Right renal pelvis (tissue), 4 donors: ENCODE results near the gene HYOU1. TPM values are rescaled to one million over a fixed set of nuclear protein-coding genes. Genes with fewer than 3 reads are reported as not detected.
A peak's percentile ranks its signal among the peaks of the same experiment; 100 is the strongest.
"Not testable (repeated sequence)": the region's sequence is repeated elsewhere in the genome, so short reads cannot be mapped to it uniquely, and the experiment has no call there.

Experiments
- DNase-seq, 4 donors: peaks; one replicate each; pipeline ENCODE4 v3.0.0-alpha.2; 2013; ENCODE audit warnings: low read depth in 4 of 4, low spot score in 3 of 4, missing footprints in 1 of 4
- polyA plus RNA-seq, 4 donors: library from polyadenylated mRNA; unstranded; fragments of 120-200 nt; gene quantifications; one replicate each; pipeline ENCODE4 v1.2.1, GENCODE V29; 2013; ENCODE audit not compliant: insufficient read length in 4 of 4

The HYOU1 gene
- polyA plus RNA-seq, 4 donors = 111 to 133 (median 122) TPM

DNA sequence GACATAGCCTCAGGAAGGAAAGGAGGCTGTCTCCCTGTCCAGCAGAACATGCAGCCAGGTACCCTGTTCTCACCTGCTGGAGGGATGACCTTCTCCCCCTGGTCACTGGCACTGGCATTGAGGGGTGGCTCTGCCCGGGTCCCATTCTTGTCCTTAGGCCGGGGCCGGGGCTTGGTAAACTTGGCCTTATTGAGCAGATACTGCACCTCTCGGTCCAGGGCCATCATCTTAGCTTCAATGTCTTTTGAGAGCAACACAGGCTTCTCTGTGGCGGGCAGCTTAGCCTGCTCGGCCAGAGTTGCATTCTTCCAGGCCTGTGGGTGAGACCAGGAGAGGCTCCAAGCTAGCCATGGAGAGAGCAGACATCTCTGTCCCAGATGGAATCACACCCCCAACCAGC lies 10.5 kb downstream of the HYOU1 start:
- no peak for DNase-seq

DNA sequence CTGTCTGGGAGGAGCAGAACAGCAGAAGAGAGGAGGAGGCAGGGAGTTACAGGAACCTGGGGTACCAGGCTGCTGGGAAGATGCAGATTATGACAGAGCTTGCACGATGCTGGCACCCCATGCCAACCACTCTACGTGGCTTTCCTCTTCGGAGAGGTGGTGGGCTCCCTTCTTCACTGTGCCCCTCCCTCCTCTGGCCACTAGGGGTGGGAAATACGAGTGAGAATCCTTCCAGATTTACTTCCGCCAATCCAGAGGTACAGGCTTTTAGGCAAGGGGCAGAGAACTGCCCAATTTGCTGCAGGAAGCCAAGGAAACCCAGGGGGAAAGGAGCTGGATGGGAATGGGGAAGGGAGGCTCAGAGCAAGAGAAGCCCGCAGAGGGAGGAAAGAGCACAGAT lies 12.3 kb downstream of the HYOU1 start:
- DNase-seq = no peak

DNA sequence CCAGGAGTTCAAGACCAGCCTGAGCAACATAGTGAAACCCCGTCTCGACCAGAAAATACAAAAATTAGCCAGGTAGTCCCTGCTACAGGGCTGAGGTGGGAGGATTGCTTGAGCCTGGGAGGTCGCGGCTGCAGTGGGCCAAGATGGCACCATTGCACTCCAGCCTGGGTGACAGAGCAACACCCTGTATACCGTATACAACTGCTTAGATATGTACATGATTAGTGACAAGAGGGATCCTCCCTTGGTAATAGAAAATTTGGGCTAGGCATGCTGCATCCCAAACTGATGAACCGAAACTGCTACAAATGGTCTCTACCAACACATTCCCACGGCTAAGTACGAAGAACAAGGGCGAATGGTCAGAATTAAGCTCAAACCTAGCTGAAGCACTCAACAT lies 14.1 kb downstream of the HYOU1 start:
- no peak for DNase-seq

DNA sequence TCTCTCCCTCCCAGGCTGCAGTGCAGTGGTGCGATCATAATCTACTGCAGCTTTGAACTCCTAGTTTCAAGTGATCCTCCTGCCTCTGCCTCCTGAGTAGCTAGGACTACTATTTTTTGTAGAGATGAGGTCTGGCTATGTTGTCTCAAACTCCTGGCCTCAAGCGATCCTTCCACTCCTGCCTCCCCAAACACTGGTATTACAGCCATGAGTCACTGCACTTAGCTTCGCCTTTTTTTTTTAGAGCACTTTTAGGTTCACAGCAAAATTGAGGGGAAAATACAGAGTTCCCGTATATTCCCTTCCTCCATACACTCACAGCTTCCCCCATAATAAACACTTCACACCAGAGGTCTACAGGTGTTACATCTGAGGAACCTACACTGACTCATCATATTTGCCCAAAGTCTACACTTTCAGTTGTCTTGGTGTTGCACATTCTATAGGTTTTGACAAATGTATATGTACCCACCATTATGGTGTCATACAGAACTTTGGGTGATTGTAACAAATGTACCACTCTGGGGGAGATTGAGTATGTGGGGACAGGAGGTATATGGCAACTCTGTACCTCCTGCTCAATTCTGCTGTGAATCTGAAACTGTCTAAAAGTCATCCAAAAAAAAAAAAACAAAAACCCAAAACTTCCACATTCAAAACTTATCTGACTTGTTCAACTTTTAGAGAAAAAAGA lies 15.0 kb downstream of the HYOU1 start:
- DNase-seq = no peak

DNA sequence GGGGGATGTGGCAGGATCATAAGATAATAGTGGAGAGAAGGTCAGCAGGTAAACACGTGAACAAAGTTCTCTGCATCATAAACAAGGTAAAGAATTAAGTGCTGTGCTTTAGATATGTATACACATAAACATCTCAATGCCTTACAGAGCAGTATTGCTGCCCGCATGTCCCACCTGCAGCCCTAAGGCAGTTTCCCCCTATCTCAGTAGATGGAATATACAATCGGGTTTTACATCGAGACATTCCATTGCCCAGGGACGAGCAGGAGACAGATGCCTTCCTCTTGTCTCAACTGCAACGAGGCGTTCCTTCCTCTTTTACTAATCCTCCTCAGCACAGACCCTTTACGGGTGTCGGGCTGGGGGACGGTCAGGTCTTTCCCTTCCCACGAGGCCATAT lies 17.5 kb downstream of the HYOU1 start:
- DNase-seq = not testable (repeated sequence)

DNA sequence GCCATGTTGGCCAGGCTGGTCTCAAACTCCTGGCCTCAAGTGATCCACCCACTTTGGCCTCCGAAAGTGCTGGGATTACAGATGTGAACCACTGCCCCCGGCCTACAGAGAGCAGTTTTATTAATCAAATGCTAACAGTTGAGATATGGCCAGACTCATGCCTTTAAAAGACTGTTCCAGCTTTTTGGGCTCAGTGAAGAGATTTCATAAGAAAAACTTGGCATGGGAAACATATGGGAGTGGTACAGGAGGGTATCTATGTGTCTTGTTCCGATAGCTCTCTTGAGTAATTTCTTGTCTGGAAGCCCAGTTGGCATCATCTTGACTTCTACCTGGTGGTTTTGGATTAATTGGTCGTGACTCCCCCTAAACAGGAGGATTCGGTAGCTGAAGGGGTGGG lies 18.1 kb downstream of the HYOU1 start:
- DNase-seq = no peak

DNA sequence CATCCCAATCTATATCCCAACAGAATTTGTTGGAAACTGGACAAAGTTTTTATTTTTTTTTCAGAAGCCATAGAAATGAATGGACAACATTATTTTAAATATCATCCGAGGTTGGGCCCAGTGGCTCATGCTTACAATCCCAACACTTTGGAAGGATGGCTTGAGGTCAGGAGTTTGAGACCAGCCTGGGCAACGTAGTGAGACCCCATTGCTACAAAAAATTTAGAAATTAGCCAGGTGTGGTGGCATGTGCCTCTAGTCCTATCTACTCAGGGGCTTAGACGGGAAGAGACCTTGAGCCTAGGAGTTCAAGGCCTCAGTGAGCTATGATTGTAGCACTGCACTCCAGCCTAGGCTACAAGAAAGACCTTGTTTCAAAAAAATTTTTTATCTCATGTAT lies 22.2 kb downstream of the HYOU1 start:
- no peak for DNase-seq

DNA sequence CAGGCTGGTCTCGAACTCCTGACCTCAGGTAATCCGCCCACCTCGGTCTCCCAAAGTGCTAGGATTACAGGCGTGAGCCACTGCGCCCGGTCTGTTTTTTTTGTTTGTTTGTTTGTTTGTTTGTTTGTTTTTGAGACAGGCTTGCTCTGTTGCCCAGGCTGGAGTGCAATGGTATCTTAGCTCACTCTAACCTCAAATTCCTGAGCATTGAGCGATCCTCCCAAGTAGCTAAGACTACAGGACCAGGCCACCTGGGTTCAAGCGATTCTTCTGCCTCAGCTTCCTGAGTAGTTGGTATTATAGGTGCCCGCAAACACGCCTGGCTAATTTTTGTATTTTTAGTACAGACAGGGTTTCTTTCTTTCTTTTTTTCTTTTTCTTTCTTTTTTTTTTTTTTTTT lies 23.6 kb downstream of the HYOU1 start:
- not testable (repeated sequence) for DNase-seq

DNA sequence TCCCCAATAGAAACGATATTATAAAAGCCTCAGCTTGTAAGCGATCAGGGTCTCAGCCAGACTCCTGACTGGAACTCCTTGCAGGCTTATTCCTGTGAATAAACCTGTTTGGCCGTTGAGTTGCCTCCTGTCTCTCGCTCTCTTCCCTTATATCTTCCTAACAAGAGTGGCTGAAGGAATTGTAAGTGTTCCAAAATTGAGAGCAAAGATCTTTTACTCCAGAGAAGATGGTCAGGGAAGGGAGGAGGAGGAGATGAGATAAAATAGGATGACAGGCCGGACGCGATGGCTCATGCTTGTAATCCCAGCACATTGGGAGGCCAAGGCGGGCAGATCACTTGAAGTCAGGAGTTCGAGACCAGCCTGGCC lies 25.1 kb downstream of the HYOU1 start:
- DNase-seq = no peak

DNA sequence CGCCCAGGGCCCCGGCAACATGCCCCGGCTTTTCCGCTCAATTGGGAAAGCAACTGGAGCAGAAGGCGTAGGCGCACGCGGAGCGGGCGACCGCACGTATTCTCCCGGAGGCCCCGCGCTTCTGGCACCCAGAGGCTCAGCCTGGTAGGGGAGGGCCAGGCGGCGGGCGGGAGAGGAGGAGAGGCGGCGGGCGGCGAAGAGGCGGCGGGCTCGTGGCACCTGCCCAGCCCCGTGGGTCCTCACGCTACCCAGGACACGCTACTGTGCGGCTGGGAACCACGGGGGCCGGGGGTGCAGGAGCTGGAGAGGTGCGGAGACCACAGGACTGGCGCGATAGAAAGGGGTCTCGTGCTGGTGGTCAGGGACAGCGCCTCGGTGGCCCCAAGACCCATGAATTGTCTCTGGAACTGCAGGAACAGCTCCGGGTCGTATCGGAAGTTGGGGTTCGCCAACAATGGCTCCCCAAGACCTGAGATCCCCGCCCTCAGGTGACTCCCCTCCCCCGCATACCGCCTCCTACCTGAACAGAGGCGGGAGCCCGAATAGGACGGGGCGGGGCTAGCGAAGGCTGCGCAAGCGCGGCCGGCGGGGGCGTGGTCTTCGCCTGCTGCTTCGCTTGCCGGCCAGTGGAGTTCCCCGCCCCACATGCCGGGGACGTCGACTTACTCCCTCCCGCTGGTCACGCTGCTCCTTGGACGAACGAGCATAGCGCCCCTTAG lies 26.5 kb downstream of the HYOU1 start, which contains the start of gene SLC37A4:
SLC37A4 (minus strand) TSS at position 549 of the 719 bp plus-strand sequence.
- DNase-seq = peak; percentile 90 to 93 (median 92)

DNA sequence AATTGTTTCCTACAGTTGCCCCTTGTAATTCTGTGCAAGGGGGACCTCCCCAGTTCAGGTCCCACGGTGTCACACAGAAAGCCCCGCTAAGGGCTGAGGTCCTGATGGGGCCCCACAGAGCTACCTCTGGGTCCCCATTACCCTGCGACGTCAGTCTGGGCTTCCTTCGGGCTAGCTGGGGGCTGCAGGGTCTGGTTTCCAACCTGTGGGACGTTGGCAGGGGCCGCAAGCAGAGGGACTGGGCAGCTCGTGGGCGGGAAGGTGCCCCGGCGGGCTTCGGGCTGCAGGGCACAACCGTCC lies 27.0 kb downstream of the HYOU1 start:
- DNase-seq = no peak

DNA sequence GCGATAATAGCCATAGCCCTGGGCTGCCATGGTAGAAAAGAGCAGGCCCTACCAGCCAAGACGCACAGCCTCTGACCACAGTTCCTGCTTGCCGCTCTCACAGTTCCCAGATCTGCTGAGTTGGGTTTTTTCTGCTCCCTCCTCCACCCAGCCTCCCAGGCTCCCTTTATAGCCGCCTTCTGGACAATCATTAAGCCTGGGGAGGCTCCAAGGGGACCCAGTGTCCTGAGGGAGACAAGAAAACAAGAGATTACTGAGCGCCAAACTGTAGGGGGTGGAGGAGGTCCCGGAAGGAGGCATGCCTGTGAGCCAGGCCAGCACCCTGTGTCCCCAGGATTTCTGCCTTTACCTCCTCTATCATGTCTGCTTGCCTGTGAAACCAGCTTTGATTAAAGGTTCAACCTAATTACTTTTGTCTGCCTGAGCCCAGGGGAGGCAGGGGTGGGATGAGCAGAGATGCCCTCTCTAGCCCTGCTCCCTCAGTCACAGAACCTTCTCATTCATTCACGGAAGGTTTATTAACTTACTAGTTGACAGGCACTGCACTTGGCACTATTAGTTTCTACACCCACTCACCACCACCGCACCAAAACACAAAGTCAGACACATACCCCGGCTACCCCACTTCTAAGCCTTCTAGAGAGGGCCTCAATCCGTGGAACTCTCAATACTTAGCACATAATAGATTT lies 27.5 kb downstream of the HYOU1 start:
- DNase-seq = peak in 2 of 4 donors; percentile 57 to 65

DNA sequence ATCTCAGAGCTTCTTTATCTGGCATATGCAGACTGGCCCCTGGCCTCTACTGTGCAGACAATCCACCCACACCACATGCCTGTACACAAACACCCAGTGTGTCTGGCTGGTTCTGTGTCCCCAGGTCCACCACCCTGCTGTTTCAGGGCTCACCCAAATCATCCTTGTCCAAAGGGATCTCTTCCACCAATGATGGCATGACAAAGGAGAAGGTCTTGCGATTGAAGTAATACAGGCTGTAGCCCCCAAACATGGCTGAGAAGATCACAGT lies 28.0 kb downstream of the HYOU1 start:
- DNase-seq = no peak

DNA sequence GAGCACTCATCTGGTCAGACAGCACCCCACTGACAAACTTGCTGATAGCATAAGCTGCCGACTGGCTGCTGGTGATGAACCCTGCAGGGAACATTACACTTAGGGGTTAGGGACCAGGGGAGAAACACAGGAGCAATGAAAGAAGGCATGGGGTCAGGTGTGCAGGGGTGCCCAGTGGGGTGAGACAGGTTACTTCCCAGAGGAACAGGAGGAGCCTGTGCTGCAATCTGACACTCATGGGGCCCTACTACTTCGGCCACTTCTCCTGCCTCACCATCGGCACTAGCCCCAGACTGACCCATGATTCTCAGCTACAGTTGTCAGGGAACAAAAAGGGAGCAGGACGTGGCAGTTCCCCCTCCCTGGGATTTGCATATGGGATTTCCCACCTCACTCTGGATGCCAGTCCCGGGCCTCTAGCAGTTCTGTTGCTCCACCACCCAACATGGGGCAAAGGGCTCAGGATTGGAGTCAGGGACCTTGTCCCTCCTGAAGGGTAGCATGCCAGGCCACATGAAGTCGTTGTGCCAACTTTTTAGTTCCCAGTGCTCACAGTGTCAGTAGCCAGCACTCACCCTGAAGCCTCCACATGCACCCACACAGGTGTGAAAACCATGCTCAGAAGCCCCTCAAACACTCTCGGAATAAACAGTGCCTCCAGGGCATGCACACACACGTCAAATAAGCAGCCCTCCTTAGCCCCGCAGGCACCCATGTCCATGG lies 28.5 kb downstream of the HYOU1 start:
- DNase-seq = no peak

DNA sequence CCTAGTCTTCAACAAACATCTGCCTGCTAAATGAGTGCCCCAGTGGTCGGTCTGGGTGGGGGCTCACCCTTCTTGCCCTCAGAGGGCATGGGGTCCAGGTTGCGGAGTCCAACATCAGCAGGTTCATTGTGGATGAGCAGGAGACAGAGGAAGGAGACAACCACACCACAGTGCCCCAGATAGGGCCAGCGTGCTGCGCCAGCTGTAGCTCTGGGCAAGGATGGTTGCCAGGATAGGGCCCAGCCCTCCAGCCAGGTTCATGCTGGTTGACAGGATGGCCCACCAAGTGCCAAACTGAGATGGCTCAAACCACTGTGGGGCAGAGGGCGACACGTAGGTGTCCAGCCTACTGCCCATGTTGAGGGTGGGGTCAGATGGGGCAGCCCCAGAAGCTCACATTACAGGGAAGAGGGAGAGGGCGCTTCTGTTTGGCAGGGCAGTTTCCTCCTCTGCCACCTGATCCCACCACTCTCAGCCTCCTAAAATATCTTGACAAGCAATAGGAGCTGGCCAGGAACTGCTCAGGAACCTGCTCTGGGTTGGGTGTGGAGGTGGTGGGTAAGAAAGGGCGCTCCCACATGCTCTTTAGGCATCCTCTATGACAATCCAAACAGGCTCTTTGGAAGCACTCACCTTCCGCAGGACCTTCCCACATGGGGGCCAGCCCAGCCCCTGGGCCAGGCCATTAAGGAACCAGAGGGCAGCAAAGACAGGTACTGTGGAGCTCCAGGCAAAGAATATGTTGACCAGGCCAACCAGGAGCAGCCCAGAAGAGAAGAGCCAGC lies 29.3 kb downstream of the HYOU1 start:
- no peak for DNase-seq

DNA sequence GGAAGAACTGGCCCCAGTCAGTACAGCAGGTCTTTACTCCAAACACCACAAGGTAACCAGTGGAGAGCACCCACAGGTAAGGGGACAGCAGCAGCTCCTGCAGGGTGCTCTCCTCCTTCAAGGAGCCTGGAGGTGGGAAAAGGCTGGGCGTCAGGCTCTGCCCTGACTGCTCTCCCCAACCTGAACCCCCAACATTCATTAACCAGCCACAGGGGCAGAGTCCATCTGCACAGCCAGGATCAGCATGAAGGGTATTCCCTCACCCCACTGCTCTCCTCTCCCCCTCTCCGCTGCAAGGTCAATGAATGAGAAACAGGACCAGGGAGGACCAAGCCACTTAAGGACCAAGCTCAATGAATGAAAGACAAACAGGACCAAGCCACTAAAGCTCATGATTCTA lies 30.0 kb downstream of the HYOU1 start:
- DNase-seq = no peak

DNA sequence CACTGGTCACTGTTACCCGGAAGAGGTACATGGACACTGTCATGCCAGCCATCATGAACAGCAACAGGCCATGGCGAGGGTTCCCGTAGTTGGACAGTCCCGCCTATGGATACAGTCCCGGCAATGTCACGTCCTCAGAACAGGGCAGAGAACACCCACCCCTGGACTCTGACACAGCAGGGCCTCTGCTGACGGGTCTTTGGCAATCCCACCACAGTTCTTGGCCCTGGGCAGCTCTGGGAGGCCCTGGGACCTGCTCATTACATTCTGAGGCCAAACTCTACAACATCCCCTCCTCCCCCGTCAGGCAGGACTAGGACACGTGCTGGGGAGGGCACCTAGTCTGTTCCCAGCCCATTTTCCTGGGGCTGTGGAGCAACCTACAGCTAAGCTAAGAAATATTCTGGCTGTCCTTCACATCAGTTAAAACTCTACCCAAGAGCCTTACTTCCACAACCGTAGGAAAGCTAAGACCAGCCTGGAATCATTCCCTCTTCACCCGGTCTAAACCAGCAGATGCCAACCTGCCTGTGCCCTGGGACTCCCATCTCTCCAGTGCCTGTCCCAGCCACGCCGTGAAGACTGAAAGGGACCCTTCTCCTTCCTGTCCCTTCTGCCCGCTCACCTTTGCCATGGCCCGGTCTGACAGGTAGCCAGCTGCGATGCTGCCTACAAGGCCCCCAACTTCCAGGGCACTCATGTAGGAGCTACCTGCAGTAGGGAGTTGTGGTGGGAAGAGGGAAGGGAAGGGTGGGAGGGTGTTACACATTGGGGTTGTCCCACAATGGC lies 30.8 kb downstream of the HYOU1 start:
- DNase-seq = no peak

DNA sequence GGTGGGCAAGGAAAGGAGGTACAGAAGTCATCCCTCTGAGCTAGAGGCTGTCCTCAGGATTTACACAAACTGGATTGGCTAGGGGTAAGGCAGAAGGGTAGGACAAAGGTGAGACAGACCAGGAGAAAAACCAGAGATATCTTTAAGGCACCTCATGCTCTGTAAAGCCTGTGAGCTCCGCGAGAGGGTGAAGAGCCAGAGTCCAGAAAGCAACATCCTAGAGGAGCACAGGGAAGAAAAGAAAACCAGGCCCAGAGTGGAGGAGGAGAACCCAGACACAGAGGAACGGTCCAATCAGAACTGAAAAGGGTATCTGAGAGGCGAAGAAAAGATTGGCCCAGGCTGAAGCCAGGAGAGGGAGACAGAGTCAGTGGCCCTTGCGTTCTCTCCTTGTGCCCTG lies 31.5 kb downstream of the HYOU1 start:
- DNase-seq = no peak

DNA sequence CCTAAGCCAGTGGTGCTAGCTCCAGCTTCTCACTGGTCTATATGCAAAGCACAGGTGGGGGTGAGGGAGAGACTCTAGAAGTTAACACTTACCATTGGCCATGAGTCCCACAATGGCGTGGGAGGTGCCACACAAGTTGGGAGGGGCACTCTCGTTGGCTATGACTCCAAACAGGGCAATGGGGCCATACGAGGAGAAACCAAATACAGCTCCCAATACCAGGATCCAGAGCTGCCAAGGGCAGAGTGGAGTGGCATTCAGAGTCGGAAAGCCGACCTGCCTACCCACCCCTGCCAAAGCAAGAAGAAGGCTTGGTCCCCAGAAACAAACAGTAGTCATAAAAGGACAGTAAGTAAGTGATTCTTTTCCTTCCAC lies 31.9 kb downstream of the HYOU1 start:
- no peak for DNase-seq

DNA sequence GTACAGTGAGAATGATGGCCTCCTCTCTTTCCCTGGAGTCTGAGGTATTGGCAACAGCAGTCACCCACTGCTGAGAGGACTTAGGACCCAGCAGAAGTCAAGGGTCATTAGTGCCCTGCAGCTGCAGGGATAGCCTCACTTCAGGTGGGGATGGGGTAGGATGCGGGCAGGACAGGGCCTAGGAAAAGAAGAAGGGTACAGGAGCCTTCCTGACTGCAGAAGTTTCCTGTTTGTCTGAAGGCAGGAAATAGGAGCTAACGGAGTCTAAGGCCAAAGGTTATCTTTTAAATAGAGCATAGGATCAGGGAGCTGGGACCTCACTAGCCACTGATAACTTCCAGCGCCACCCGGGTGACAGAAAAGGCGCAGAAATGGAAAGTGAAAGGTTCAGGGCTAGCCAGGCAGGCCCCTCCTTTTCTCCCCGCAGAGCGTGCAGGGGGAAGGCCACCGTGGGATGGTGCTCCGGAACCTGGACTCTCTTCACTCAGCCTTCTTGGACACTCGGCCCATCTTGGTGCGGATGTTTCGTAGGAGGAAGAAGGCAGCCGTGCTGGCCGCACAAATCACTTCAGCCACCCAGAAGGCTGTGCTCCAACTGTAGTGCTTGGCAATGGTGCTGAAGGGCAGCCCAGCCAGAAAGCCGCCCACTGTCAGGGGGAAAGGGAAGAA lies 32.4 kb downstream of the HYOU1 start:
- DNase-seq = no peak
